ENCODE data around the gene MYRIP.
A peak's percentile ranks its signal among the peaks of the same experiment; 100 is the strongest.
"Not testable (repeated sequence)": the region's sequence is repeated elsewhere in the genome, so short reads cannot be mapped to it uniquely, and the experiment has no call there.

MYRIP gene

GRCh38 chr3:39809181-39809994 lies at the start of gene MYRIP:
Gene MYRIP, plus strand, starts transcription at chr3:39809609. Its CDS starts 91,208 bp downstream, at chr3:39900817.
- H3K4me3 ChIP-seq (ENCODE audit: low read length): peak within 1 kb of the TSS; percentile 57; the same call in 1 of the 2 replicates
- TF ChIP-seq ZNF274 (IDR thresholded peaks at IDR 0.05; ENCODE audit: low read depth, low read length): no peak

- no peak for TF ChIP-seq ZNF274 (IDR thresholded peaks at IDR 0.05; ENCODE audit: low read depth, low read length)
Observed at GRCh38 chr3:39760325-39760724, 49.1 kb upstream of the MYRIP start.

GRCh38 chr3:39762537-39763070 lies 46.8 kb upstream of the MYRIP start:
- H3K4me3 ChIP-seq (ENCODE audit: low read length): no peak overlapping the region
- no peak for TF ChIP-seq ZNF274 (IDR thresholded peaks at IDR 0.05; ENCODE audit: low read depth, low read length)

More at GRCh38 chr3:39760325-39760724, 49.1 kb upstream of the MYRIP start:
- H3K4me3 ChIP-seq (ENCODE audit: low read length): no peak overlapping the region

GRCh38 chr3:39763390-39763789 lies 46.0 kb upstream of the MYRIP start:
- no peak overlapping the region for H3K4me3 ChIP-seq (ENCODE audit: low read length)
- TF ChIP-seq ZNF274 (IDR thresholded peaks at IDR 0.05; ENCODE audit: low read depth, low read length): no peak

GRCh38 chr3:39765575-39765974 lies 43.8 kb upstream of the MYRIP start:
- H3K4me3 ChIP-seq (ENCODE audit: low read length): no peak overlapping the region
- no peak for TF ChIP-seq ZNF274 (IDR thresholded peaks at IDR 0.05; ENCODE audit: low read depth, low read length)

GRCh38 chr3:39766433-39766832 lies 43.0 kb upstream of the MYRIP start:
- no peak for TF ChIP-seq ZNF274 (IDR thresholded peaks at IDR 0.05; ENCODE audit: low read depth, low read length)
- no peak overlapping the region for H3K4me3 ChIP-seq (ENCODE audit: low read length)

GRCh38 chr3:39766909-39767308 lies 42.5 kb upstream of the MYRIP start:
- not testable (repeated sequence) for H3K4me3 ChIP-seq (ENCODE audit: low read length)

GRCh38 chr3:39778168-39778567 lies 31.2 kb upstream of the MYRIP start:
- H3K4me3 ChIP-seq (ENCODE audit: low read length): not testable (repeated sequence)

- TF ChIP-seq ZNF274 (IDR thresholded peaks at IDR 0.05; ENCODE audit: low read depth, low read length): no peak
- H3K4me3 ChIP-seq (ENCODE audit: low read length): no peak overlapping the region
Observed at GRCh38 chr3:39779511-39780230, 29.7 kb upstream of the MYRIP start.

GRCh38 chr3:39780352-39780751 lies 29.1 kb upstream of the MYRIP start:
- no peak for TF ChIP-seq ZNF274 (IDR thresholded peaks at IDR 0.05; ENCODE audit: low read depth, low read length)
- H3K4me3 ChIP-seq (ENCODE audit: low read length): no peak overlapping the region

- no peak overlapping the region for H3K4me3 ChIP-seq (ENCODE audit: low read length)
- no peak for TF ChIP-seq ZNF274 (IDR thresholded peaks at IDR 0.05; ENCODE audit: low read depth, low read length)
Observed at GRCh38 chr3:39781025-39781424, 28.4 kb upstream of the MYRIP start.

GRCh38 chr3:39781632-39782031 lies 27.8 kb upstream of the MYRIP start:
- TF ChIP-seq ZNF274 (IDR thresholded peaks at IDR 0.05; ENCODE audit: low read depth, low read length): no peak

GRCh38 chr3:39783680-39784079 lies 25.7 kb upstream of the MYRIP start:
- TF ChIP-seq ZNF274 (IDR thresholded peaks at IDR 0.05; ENCODE audit: low read depth, low read length): no peak
- no peak overlapping the region for H3K4me3 ChIP-seq (ENCODE audit: low read length)

More at GRCh38 chr3:39781632-39782031, 27.8 kb upstream of the MYRIP start:
- no peak overlapping the region for H3K4me3 ChIP-seq (ENCODE audit: low read length)

GRCh38 chr3:39784922-39785321 lies 24.5 kb upstream of the MYRIP start:
- TF ChIP-seq ZNF274 (IDR thresholded peaks at IDR 0.05; ENCODE audit: low read depth, low read length): no peak
- no peak overlapping the region for H3K4me3 ChIP-seq (ENCODE audit: low read length)
